Neural crest cell (in vitro differentiated cells): ENCODE data around the gene DMRTB1. TPM values are rescaled to one million over a fixed set of nuclear protein-coding genes. Genes with fewer than 3 reads are reported as not detected.

Experiments used
- DNase-seq: peaks from one replicate; pipeline ENCODE4 v3.0.0; 2021; ENCODE audit warnings: low read depth, mixed read lengths, low spot score
- H3K27ac Mint-ChIP-seq: one replicate; pipeline ENCODE4 v1.8.0; 2021; ENCODE audit warnings: mild to moderate bottlenecking, mixed read lengths; ENCODE audit not compliant: unreplicated experiment
- H3K27me3 Mint-ChIP-seq: 2 replicates; pipeline ENCODE4 v1.8.0; 2021; ENCODE audit warnings: low read depth, mild to moderate bottlenecking, mixed read lengths
- H3K36me3 Mint-ChIP-seq: 2 replicates; pipeline ENCODE4 v1.8.0; 2021; ENCODE audit warnings: low read depth, mild to moderate bottlenecking, mixed read lengths
- H3K4me1 Mint-ChIP-seq: 2 replicates; pipeline ENCODE4 v1.8.0; 2021; ENCODE audit warnings: mixed read lengths
- H3K4me3 Mint-ChIP-seq: one replicate; pipeline ENCODE4 v1.8.0; 2021; ENCODE audit warnings: mild to moderate bottlenecking, mixed read lengths
- H3K9me3 Mint-ChIP-seq: 2 replicates; pipeline ENCODE4 v1.8.0; 2021; ENCODE audit warnings: mixed read lengths
- CTCF ChIP-seq: fragments of 200-600 bp; sonication (generic); conservative IDR thresholded peaks from 2 replicates; pipeline ENCODE4 v1.5.0; 2021; ENCODE audit warnings: antibody characterized with exemption, mild to moderate bottlenecking
- total RNA-seq: library from RNA; stranded (reverse); gene quantifications from 2 replicates; pipeline ENCODE4 v1.2.1, GENCODE V29; 2021

The DMRTB1 gene
- total RNA-seq, 1 donor from 2014 or later: not detected

- no peak for DNase-seq
- no peak for TF ChIP-seq CTCF
- Mint-ChIP-seq H3K9me3 (no peaks in the 10 kb centered on the region), H3K4me1 (peaks cover 4% of the 10 kb centered on the region), H3K36me3 (no peaks in the 10 kb centered on the region), H3K4me3 (no peak overlapping the region), H3K27ac (no peak overlapping the region), H3K27me3 (peaks cover 20% of the 10 kb centered on the region)
Measured at GRCh38 chr1:53483170-53483569, 24.0 kb downstream of the DMRTB1 start.

- no peak overlapping the region for H3K4me3 Mint-ChIP-seq
- peaks cover 22% of the 10 kb centered on the region for H3K27me3 Mint-ChIP-seq
- H3K4me1 Mint-ChIP-seq: peaks cover 4% of the 10 kb centered on the region
- H3K36me3 Mint-ChIP-seq: no peaks in the 10 kb centered on the region
- H3K27ac Mint-ChIP-seq: no peak overlapping the region
- no peaks in the 10 kb centered on the region for H3K9me3 Mint-ChIP-seq
- no peak for TF ChIP-seq CTCF
- DNase-seq: no peak
Measured at GRCh38 chr1:53483656-53484055, 24.5 kb downstream of the DMRTB1 start.

- Mint-ChIP-seq H3K9me3 (no peaks in the 10 kb centered on the region), H3K4me3 (no peak overlapping the region), H3K27me3 (peaks cover 25% of the 10 kb centered on the region), H3K36me3 (no peaks in the 10 kb centered on the region), H3K4me1 (peaks cover 4% of the 10 kb centered on the region), H3K27ac (no peak overlapping the region)
- DNase-seq: no peak
- no peak for TF ChIP-seq CTCF
Measured at GRCh38 chr1:53484705-53485477, 25.7 kb downstream of the DMRTB1 start.

GRCh38 chr1:53485478-53486394 lies 26.5 kb downstream of the DMRTB1 start:
- peak; percentile 86 for DNase-seq
- H3K27ac Mint-ChIP-seq: no peak overlapping the region

More at GRCh38 chr1:53485478-53486394, 26.5 kb downstream of the DMRTB1 start:
- Mint-ChIP-seq H3K4me1 (peaks cover 4% of the 10 kb centered on the region), H3K27me3 (peaks cover 29% of the 10 kb centered on the region), H3K9me3 (no peaks in the 10 kb centered on the region), H3K36me3 (no peaks in the 10 kb centered on the region), H3K4me3 (no peak overlapping the region)
- peak; percentile 97 for TF ChIP-seq CTCF
